Right lobe of liver (tissue), 6 donors: ENCODE measurements around the gene SIK3. TPM values are rescaled to one million over a fixed set of nuclear protein-coding genes. Genes with fewer than 3 reads are reported as not detected.

Experiments used
- ATAC-seq, 4 donors: fragments of 200-7000 bp; cut with Tn5 transposase; one replicate each; pipeline ENCODE4 v1.9.1; 2020; ENCODE audit warnings: mild to moderate bottlenecking in 4 of 4, moderate library complexity in 4 of 4
- DNase-seq, 3 donors: peaks; one replicate each; pipeline ENCODE4 v3.0.0-alpha.2; 2020
- H3K27ac ChIP-seq, 3 donors: fragments of 200-600 bp; one replicate each; pipeline ENCODE4 v1.8.0; 2022
- H3K27me3 ChIP-seq, 2 donors: fragments of 200-600 bp; one replicate each; pipeline ENCODE4 v1.8.0; 2022
- H3K36me3 ChIP-seq, 4 donors: fragments of 200-600 bp; sonication (generic) in 1 of 4; one replicate each; pipeline versions ENCODE4 v1.5.1 to v1.8.0; 2017 to 2022; ENCODE audit warnings: control low read depth in 1 of 4
- H3K4me1 ChIP-seq, 4 donors: fragments of 200-600 bp; sonication (generic) in 1 of 4; one replicate each; pipeline versions ENCODE4 v1.5.1 to v1.8.0; 2017 to 2022; ENCODE audit warnings: control low read depth in 1 of 4
- H3K4me3 ChIP-seq, 3 donors: fragments of 200-600 bp; one replicate each; pipeline ENCODE4 v1.8.0; 2022
- H3K9me3 ChIP-seq, 4 donors: fragments of 200-600 bp; sonication (generic) in 1 of 4; one replicate each; pipeline versions ENCODE4 v1.5.1 to v1.8.0; 2017 to 2022; ENCODE audit warnings: control low read depth in 1 of 4
- CTCF ChIP-seq, 4 donors: fragments of 200-600 bp in 3 of 4; fragments of 450-650 bp in 1 of 4; IDR thresholded peaks; one replicate each; pipeline versions ENCODE4 v1.5.1 to v1.8.0; 2016 to 2022; ENCODE audit warnings: antibody characterized with exemption in 4 of 4, mild to moderate bottlenecking in 2 of 4
- POLR2A ChIP-seq: fragments of 450-650 bp; IDR thresholded peaks from one replicate; pipeline ENCODE4 v1.6.1; 2017; ENCODE audit warnings: antibody characterized with exemption, mild to moderate bottlenecking
- WGBS: methylation state at CpG from one replicate; pipeline ENCODE4 v1.1.6; 2018; ENCODE audit warnings: low coverage, low lambda C conversion rate; ENCODE audit not compliant: insufficient coverage; ENCODE audit errors: missing lambda C conversion rate; 5-methylcytosine and 5-hydroxymethylcytosine counted together
- intact Hi-C, 2 donors: fragments of 100-400 bp; cut with DNase I; formaldehyde crosslinking; loops; one replicate each; pipeline versions ENCODE4 v1.11.2 to v1.14.1; 2022
- total RNA-seq, 6 experiments: library from RNA; depleted of rRNA in 2 of 6; stranded (reverse); fragments of >200 nt in 2 of 6; fragmentation: NEBNext Ultra II Directional in 3 of 6; extraction: Animal tissue kit (Norgen Biotek cat#: 25700) in 3 of 6; gene quantifications; one replicate each; pipeline versions ENCODE4 v1.1.0 to v1.2.4, GENCODE V29; 2016 to 2023
- donor health status: DM: no; HTN: yes; CAD: no.
- donor health status: DM: no; HTN: no; CAD: no.
- donor health status: DM: no; HTN: no; CAD: no.
- donor health status: DM: no; HTN: yes; CAD: no.
- donor health status: DM: no; HTN: yes; CAD: no.

Gene SIK3
- total RNA-seq, 6 experiments from 2014 or later, result 22.0 to 35.4 (median 26.8) TPM

GRCh38 chr11:116849486-116849885 lies 248.7 kb downstream of the SIK3 start:
- intact Hi-C loops, result no loop called here
- H3K27ac ChIP-seq, result no peak overlapping the region
- H3K4me1 ChIP-seq, result peaks cover 0 to 16% (median 6%) of the 10 kb centered on the region in 4 donors
- no peaks in the 10 kb centered on the region for H3K27me3 ChIP-seq
- 75% methylated on average over 4 of the region's 6 CpGs for WGBS
- DNase-seq (no peak), ATAC-seq (no peak)
- H3K9me3 ChIP-seq, result no peaks in the 10 kb centered on the region
- peaks cover 0 to 41% (median 15%) of the 10 kb centered on the region in 4 donors for H3K36me3 ChIP-seq
- no peak overlapping the region for H3K4me3 ChIP-seq
- TF ChIP-seq POLR2A, result no peak

GRCh38 chr11:116849060-116849459 lies 249.2 kb downstream of the SIK3 start:
- H3K36me3 ChIP-seq, result peaks cover 0 to 43% (median 15%) of the 10 kb centered on the region in 4 donors
- WGBS, result 100% methylated on average over 1 of the region's 12 CpGs
- no peak for DNase-seq
- ATAC-seq, result no peak
- no peak overlapping the region for H3K27ac ChIP-seq
- TF ChIP-seq CTCF (IDR thresholded peaks at IDR 0.05), result no peak
- no peak for TF ChIP-seq POLR2A
- no peak overlapping the region for H3K4me3 ChIP-seq
- H3K4me1 ChIP-seq, result peaks cover 0 to 16% (median 6%) of the 10 kb centered on the region in 4 donors
- no peaks in the 10 kb centered on the region for H3K9me3 ChIP-seq
- intact Hi-C loops, result no loop called here
- no peaks in the 10 kb centered on the region for H3K27me3 ChIP-seq

- no peak for DNase-seq
- intact Hi-C loops, result no loop called here
- H3K27me3 ChIP-seq, result no peaks in the 10 kb centered on the region
- H3K4me3 ChIP-seq, result no peak overlapping the region
- no peaks in the 10 kb centered on the region for H3K9me3 ChIP-seq
- TF ChIP-seq POLR2A (no peak), CTCF (IDR thresholded peaks at IDR 0.05) (no peak)
- 100% methylated on average over 1 of the region's 4 CpGs for WGBS
- no peak overlapping the region for H3K27ac ChIP-seq
- H3K36me3 ChIP-seq, result peaks cover 0 to 49% (median 15%) of the 10 kb centered on the region in 4 donors
- peaks cover 0 to 7% (median 3%) of the 10 kb centered on the region in 4 donors for H3K4me1 ChIP-seq
- no peak for ATAC-seq
These were observed 250.6 kb downstream of the SIK3 start for GRCh38 chr11:116847612-116848011.

DNA sequence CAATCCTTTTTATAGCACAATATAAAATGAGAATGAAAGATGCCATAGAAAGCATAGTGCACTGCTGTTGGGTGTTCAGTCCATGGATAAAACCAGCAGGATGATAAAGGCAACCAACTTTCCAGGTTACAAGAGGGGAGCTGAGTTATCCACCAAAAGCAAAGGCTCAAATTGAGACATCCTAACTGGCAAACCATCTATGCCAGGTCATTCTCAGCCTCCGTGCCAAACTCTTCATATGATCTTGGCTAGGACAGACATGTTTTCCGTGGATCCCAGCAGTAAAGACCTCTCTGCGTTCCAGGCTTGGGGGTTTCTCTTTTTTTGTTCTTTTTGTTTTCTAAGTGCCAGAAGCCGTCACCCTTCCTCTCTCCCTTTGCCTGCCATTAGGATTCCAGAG lies 253.5 kb downstream of the SIK3 start:
- no peaks in the 10 kb centered on the region for H3K9me3 ChIP-seq
- H3K4me1 ChIP-seq, result peaks cover 0 to 16% (median 8%) of the 10 kb centered on the region in 4 donors
- no peak overlapping the region for H3K4me3 ChIP-seq
- ATAC-seq (no peak), DNase-seq (no peak)
- intact Hi-C loops, result no loop called here
- WGBS, result 75% methylated on average over 4 of the region's 4 CpGs
- TF ChIP-seq CTCF (IDR thresholded peaks at IDR 0.05) (no peak), POLR2A (no peak)
- peaks cover 0 to 49% (median 15%) of the 10 kb centered on the region in 4 donors for H3K36me3 ChIP-seq
- no peak overlapping the region for H3K27ac ChIP-seq
- no peaks in the 10 kb centered on the region for H3K27me3 ChIP-seq

GRCh38 chr11:116843661-116844060 lies 254.6 kb downstream of the SIK3 start:
- no peaks in the 10 kb centered on the region for H3K27me3 ChIP-seq
- WGBS, result 87% methylated on average over 5 of the region's 9 CpGs
- H3K36me3 ChIP-seq, result peaks cover 0 to 44% (median 12%) of the 10 kb centered on the region in 4 donors
- no peak for TF ChIP-seq POLR2A
- no peak for TF ChIP-seq CTCF (IDR thresholded peaks at IDR 0.05)
- intact Hi-C loops, result no loop called here
- H3K27ac ChIP-seq, result no peak overlapping the region
- no peaks in the 10 kb centered on the region for H3K9me3 ChIP-seq
- DNase-seq (no peak), ATAC-seq (no peak)
- H3K4me3 ChIP-seq, result no peak overlapping the region
- peaks cover 0 to 26% (median 12%) of the 10 kb centered on the region in 4 donors for H3K4me1 ChIP-seq
